Measurements from ENCODE around the gene KLHL33. TPM values are rescaled to one million over a fixed set of nuclear protein-coding genes. Genes with fewer than 3 reads are reported as not detected.

The KLHL33 gene
- total RNA-seq, 1 experiment from 2014 or later, result 0.14 TPM

DNA sequence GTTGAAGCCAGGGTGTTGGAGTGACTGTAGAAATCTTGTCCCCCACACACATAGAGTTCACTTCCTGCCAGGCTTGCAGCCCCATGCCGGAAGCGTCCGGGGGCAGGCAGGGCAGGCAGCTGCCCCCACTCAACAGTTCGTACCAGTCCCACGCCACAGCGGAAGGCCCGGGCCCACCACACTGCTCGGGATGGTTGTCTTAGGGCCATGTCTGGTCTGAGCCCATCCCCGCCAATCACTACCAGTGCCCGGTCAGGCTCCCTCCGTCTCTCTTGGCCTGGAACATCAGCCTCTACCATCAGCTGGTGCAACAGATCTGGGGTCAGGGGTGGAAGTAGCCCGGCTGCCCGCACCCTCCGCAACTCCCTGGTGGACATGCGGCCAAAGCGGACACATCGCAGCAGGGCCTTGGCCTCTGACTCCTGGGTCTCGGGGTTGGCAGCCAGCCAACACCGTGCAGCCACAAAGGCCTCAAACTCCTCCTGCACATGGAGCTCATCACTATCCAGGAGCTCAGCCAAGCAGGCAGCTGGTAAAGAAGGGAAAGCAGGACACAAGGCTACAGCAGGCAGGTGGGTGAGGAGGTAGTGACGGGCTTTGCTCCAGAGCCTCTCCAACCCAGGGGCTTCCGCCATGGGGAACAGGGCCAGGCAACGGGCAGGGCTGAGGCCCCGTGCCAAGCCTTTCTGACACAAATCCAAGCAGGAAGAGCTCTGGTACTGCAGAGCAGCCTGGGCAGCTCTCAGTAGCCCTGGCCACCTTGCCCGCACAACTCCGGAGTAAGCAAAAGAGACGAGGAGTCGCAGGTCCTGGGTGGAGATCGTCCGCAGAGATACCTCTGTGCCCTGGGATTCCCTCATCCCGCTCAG lies 5.9 kb downstream of the KLHL33 start:
- no peak overlapping the region for H3K27ac Mint-ChIP-seq (ENCODE audit: low read depth, unreplicated experiment)
- intact Hi-C loops (cut with micrococcal nuclease), result no loop called here
- peaks cover 6% of the 10 kb centered on the region for H3K36me3 Mint-ChIP-seq (ENCODE audit: insufficient read depth, unreplicated experiment)
- BruUV-seq (replicated peaks), result no TSS peak
- DNase-seq (ENCODE audit: unreplicated experiment), result no peak
- H3K27me3 Mint-ChIP-seq (ENCODE audit: insufficient read depth, unreplicated experiment), result no peaks in the 10 kb centered on the region
- POLR2A ChIA-PET, result interaction anchor here (0.6 kb wide), 1 partner anchor 24 kb away, joined by 4 read pairs; no protein-coding TSS in a partner anchor
- TF ChIP-seq, protein P1, sequence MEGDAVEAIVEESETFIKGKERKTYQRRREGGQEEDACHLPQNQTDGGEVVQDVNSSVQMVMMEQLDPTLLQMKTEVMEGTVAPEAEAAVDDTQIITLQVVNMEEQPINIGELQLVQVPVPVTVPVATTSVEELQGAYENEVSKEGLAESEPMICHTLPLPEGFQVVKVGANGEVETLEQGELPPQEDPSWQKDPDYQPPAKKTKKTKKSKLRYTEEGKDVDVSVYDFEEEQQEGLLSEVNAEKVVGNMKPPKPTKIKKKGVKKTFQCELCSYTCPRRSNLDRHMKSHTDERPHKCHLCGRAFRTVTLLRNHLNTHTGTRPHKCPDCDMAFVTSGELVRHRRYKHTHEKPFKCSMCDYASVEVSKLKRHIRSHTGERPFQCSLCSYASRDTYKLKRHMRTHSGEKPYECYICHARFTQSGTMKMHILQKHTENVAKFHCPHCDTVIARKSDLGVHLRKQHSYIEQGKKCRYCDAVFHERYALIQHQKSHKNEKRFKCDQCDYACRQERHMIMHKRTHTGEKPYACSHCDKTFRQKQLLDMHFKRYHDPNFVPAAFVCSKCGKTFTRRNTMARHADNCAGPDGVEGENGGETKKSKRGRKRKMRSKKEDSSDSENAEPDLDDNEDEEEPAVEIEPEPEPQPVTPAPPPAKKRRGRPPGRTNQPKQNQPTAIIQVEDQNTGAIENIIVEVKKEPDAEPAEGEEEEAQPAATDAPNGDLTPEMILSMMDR (IDR thresholded peaks at IDR 0.05; ENCODE audit: unreplicated experiment), result no peak
- no peak overlapping the region for H3K4me3 Mint-ChIP-seq (ENCODE audit: unreplicated experiment)
- H3K4me1 Mint-ChIP-seq (ENCODE audit: insufficient read depth, unreplicated experiment), result no peaks in the 10 kb centered on the region
- CTCF ChIA-PET, result interaction anchor here (0.6 kb wide), 1 partner anchor 661 kb away, joined by 3 read pairs; no protein-coding TSS in a partner anchor
- H3K9me3 Mint-ChIP-seq (ENCODE audit: unreplicated experiment), result no peaks in the 10 kb centered on the region

DNA sequence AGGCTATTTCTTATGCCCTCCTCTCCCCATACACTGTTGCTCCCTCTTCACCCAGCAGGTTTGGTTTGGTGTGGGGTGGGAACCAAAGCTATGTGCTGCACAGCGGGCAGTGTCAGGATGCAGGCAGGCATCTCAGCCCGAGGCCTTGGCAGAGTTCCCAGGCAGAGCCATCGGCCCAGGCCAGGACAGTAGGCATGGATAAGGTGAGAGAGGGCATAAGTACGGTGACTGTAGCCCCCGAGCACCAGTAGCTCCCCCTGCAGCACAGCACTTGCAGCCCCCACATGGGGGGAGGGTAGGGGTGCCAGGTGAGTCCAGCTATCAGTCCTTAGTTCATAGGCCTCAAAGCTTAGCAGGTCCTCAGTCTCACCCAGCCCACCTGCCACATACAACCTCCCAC lies 7.2 kb downstream of the KLHL33 start:
- POLR2A ChIA-PET, result interaction anchor here (1.5 kb wide), 1 partner anchor 26 kb away, joined by 5 read pairs; the partner anchor contains the start of genes APEX1 and OSGEP
- CTCF ChIA-PET, result interaction anchor here (0.6 to 1.5 kb wide), 4 partner anchors 19 to 640 kb away, joined by 3 to 6 read pairs (median 3); no protein-coding TSS in a partner anchor
- H3K4me3 Mint-ChIP-seq (ENCODE audit: unreplicated experiment), result no peak overlapping the region
- TF ChIP-seq, protein P1 (IDR thresholded peaks at IDR 0.05; ENCODE audit: unreplicated experiment), result no peak
- no peaks in the 10 kb centered on the region for H3K4me1 Mint-ChIP-seq (ENCODE audit: insufficient read depth, unreplicated experiment)
- intact Hi-C loops (cut with micrococcal nuclease), result no loop called here
- no peaks in the 10 kb centered on the region for H3K9me3 Mint-ChIP-seq (ENCODE audit: unreplicated experiment)
- DNase-seq (ENCODE audit: unreplicated experiment), result no peak
- peaks cover 6% of the 10 kb centered on the region for H3K36me3 Mint-ChIP-seq (ENCODE audit: insufficient read depth, unreplicated experiment)
- no TSS peak for BruUV-seq (replicated peaks)
- no peak overlapping the region for H3K27ac Mint-ChIP-seq (ENCODE audit: low read depth, unreplicated experiment)
- no peaks in the 10 kb centered on the region for H3K27me3 Mint-ChIP-seq (ENCODE audit: insufficient read depth, unreplicated experiment)

DNA sequence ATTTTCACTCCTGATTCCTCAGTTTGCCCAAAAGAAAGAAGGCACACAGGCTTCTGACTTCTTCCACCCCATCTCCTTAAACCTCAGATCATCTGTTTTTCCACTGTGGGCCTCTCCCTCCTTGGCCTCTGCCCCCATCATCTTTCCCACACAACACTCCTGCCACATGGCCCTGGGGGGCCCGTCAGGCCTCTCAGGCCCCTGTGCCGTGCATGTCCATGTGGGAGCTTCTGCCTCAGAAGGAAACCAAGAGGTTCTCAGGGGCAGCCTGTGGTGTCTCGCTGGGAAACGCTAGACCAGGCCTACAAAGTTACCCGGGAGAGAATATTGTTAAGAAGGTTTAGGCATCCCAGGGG lies 8.0 kb downstream of the KLHL33 start:
- intact Hi-C loops (cut with micrococcal nuclease), result no loop called here
- H3K4me3 Mint-ChIP-seq (ENCODE audit: unreplicated experiment), result no peak overlapping the region
- ChIA-PET CTCF (interaction anchor here (0.6 to 1.5 kb wide), 2 partner anchors 101 to 137 kb away, joined by 3 to 6 read pairs; no protein-coding TSS in a partner anchor), POLR2A (interaction anchor here (1.5 kb wide), 1 partner anchor 27 kb away, joined by 5 read pairs; the partner anchor contains the start of genes APEX1 and OSGEP)
- H3K27ac Mint-ChIP-seq (ENCODE audit: low read depth, unreplicated experiment), result no peak overlapping the region
- H3K36me3 Mint-ChIP-seq (ENCODE audit: insufficient read depth, unreplicated experiment), result peaks cover 6% of the 10 kb centered on the region
- BruUV-seq (replicated peaks), result no TSS peak
- DNase-seq (ENCODE audit: unreplicated experiment), result no peak
- H3K27me3 Mint-ChIP-seq (ENCODE audit: insufficient read depth, unreplicated experiment), result no peaks in the 10 kb centered on the region
- no peaks in the 10 kb centered on the region for H3K9me3 Mint-ChIP-seq (ENCODE audit: unreplicated experiment)
- TF ChIP-seq, protein P1 (IDR thresholded peaks at IDR 0.05; ENCODE audit: unreplicated experiment), result no peak
- no peaks in the 10 kb centered on the region for H3K4me1 Mint-ChIP-seq (ENCODE audit: insufficient read depth, unreplicated experiment)

DNA sequence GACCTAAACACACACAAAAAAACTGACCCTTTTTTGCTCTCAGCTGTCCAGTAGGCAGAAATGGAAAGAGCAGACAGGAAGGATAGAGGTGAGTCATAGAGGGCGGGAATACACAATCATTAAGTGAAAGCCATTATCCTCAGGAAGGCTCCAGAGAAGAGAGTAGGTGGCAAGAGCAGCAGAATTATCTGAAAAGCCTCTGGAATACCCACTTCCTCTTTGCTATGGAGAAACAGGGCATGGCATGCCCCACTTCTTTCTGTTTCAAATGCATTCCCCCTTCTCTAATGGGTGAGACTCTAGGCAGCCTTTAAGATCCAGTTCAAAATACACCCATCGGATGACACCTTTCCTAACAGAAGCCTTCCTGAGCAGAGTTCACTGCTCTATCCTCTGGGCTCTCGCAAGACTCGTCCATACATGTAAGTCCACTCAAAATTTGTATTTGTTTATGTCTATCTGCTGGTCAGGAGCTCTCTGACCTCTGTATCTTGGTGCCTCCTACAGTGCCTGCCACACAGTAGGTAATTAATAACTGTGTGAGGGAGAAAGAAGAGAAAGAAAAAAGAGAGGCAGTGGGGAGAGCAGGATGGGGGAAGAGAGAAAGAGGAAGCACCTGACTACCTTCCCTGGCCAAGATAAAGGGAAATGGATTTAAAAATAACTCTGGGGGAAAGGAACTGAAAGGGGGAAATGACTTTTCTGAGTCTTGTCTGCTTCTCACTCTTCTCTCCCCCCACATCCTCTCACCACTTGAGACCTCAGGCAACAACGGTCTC lies 8.5 kb downstream of the KLHL33 start:
- Mint-ChIP-seq H3K36me3 (ENCODE audit: insufficient read depth, unreplicated experiment) (peaks cover 6% of the 10 kb centered on the region), H3K9me3 (ENCODE audit: unreplicated experiment) (no peaks in the 10 kb centered on the region), H3K27ac (ENCODE audit: low read depth, unreplicated experiment) (no peak overlapping the region), H3K4me1 (ENCODE audit: insufficient read depth, unreplicated experiment) (no peaks in the 10 kb centered on the region), H3K27me3 (ENCODE audit: insufficient read depth, unreplicated experiment) (no peaks in the 10 kb centered on the region), H3K4me3 (ENCODE audit: unreplicated experiment) (no peak overlapping the region)
- ChIA-PET CTCF (interaction anchor here (0.6 to 0.7 kb wide), 3 partner anchors 11 to 853 kb away, joined by 3 to 6 read pairs (median 4); partner anchors contain the start of gene RPGRIP1), POLR2A (no interaction called here)
- TF ChIP-seq, protein P1 (IDR thresholded peaks at IDR 0.05; ENCODE audit: unreplicated experiment), result no peak
- BruUV-seq (replicated peaks), result no TSS peak
- DNase-seq (ENCODE audit: unreplicated experiment), result peak; percentile 67
- intact Hi-C loops (cut with micrococcal nuclease), result no loop called here

All from MCF 10A (cell line).